CD14-positive monocyte (primary cell): ENCODE results near the gene TBC1D22A. TPM values are rescaled to one million over a fixed set of nuclear protein-coding genes. Genes with fewer than 3 reads are reported as not detected.
A peak's percentile ranks its signal among the peaks of the same experiment; 100 is the strongest.

Experiments used
- DNase-seq, 3 donors: peaks; one replicate each; pipeline ENCODE4 v3.0.0-alpha.2; 2011 to 2022
- H2AFZ ChIP-seq: 2 replicates; pipeline ENCODE4 v1.6.0; 2012; ENCODE audit warnings: mild to moderate bottlenecking, low read depth, low read length, inconsistent platforms; ENCODE audit not compliant: insufficient read depth, poor library complexity, severe bottlenecking
- H3K27ac ChIP-seq, 2 donors: 1 replicate in 1 of 2; 2 replicates in 1 of 2; pipeline ENCODE4 v1.5.1; 2012 to 2013; ENCODE audit warnings: low read length in 2 of 2, control low read depth in 1 of 2, inconsistent platforms in 1 of 2, low read depth in 1 of 2, mild to moderate bottlenecking in 1 of 2
- H3K27me3 ChIP-seq, 2 donors: one replicate each; pipeline versions ENCODE4 v1.6.0 to v1.6.1; 2011 to 2013; ENCODE audit warnings: low read length in 2 of 2; ENCODE audit not compliant: control insufficient read depth in 2 of 2, insufficient read depth in 2 of 2
- H3K36me3 ChIP-seq, 2 donors: replicated peaks in 1 of 2; 1 replicate in 1 of 2; 2 replicates in 1 of 2; pipeline versions ENCODE4 v1.5.1 to v1.6.1; 2012 to 2013; ENCODE audit warnings: low read length in 2 of 2, control low read depth in 1 of 2, inconsistent platforms in 1 of 2, mild to moderate bottlenecking in 1 of 2; ENCODE audit not compliant: insufficient read depth in 2 of 2, control insufficient read depth in 1 of 2
- H3K4me1 ChIP-seq, 2 donors: 1 replicate in 1 of 2; 2 replicates in 1 of 2; pipeline versions ENCODE4 v1.5.1 to v1.6.1; 2012 to 2013; ENCODE audit warnings: low read length in 2 of 2, control low read depth in 1 of 2, inconsistent platforms in 1 of 2, mild to moderate bottlenecking in 1 of 2, moderate library complexity in 1 of 2; ENCODE audit not compliant: insufficient read depth in 2 of 2, control insufficient read depth in 1 of 2
- H3K4me2 ChIP-seq: replicated peaks from 2 replicates; pipeline ENCODE3; 2012; ENCODE audit warnings: low read length, moderate library complexity, mild to moderate bottlenecking; ENCODE audit not compliant: poor library complexity, severe bottlenecking; ENCODE audit errors: extremely low read depth
- H3K4me3 ChIP-seq, 3 experiments: fragments of 200-600 bp in 1 of 3; sonication (generic) in 1 of 3; replicated peaks in 1 of 3; 1 replicate in 2 of 3; 2 replicates in 1 of 3; pipeline ENCODE4 v1.5.1; 2011 to 2013; ENCODE audit warnings: low read length in 3 of 3, mild to moderate bottlenecking in 3 of 3, control low read depth in 2 of 3, low read depth in 2 of 3, inconsistent platforms in 1 of 3, moderate library complexity in 1 of 3
- H3K79me2 ChIP-seq: 2 replicates; pipeline ENCODE4 v1.6.0; 2012; ENCODE audit warnings: mild to moderate bottlenecking, control low read depth, inconsistent platforms, low read length, moderate library complexity; ENCODE audit not compliant: insufficient read depth
- H3K9ac ChIP-seq: 2 replicates; pipeline ENCODE4 v1.6.0; 2017; ENCODE audit warnings: low read length, mild to moderate bottlenecking; ENCODE audit not compliant: insufficient read depth, poor library complexity, severe bottlenecking
- H3K9me3 ChIP-seq, 2 donors: replicated peaks in 1 of 2; 1 replicate in 1 of 2; 2 replicates in 1 of 2; pipeline versions ENCODE4 v1.5.1 to v1.6.1; 2012 to 2013; ENCODE audit warnings: low read length in 2 of 2, control low read depth in 1 of 2; ENCODE audit not compliant: control insufficient read depth in 1 of 2, insufficient read depth in 1 of 2
- H4K20me1 ChIP-seq: 2 replicates; pipeline ENCODE4 v1.6.0; 2012; ENCODE audit warnings: mild to moderate bottlenecking, low read length, control low read depth, moderate library complexity; ENCODE audit not compliant: insufficient read depth
- H3K27ac Mint-ChIP-seq, 7 donors: one replicate each; pipeline ENCODE4 v1.8.0; 2020; ENCODE audit warnings: mild to moderate bottlenecking in 7 of 7, mixed read lengths in 7 of 7, moderate library complexity in 6 of 7, inconsistent platforms in 2 of 7
- H3K27me3 Mint-ChIP-seq, 3 donors: one replicate each; pipeline ENCODE4 v1.8.0; 2021 to 2022; ENCODE audit warnings: low read depth in 3 of 3, mild to moderate bottlenecking in 3 of 3, mixed read lengths in 3 of 3, moderate library complexity in 3 of 3, inconsistent platforms in 1 of 3
- H3K36me3 Mint-ChIP-seq, 2 donors: one replicate each; pipeline ENCODE4 v1.8.0; 2020; ENCODE audit warnings: mixed read lengths in 2 of 2, inconsistent platforms in 1 of 2, mild to moderate bottlenecking in 1 of 2
- H3K4me1 Mint-ChIP-seq: one replicate; pipeline ENCODE4 v1.8.0; 2020; ENCODE audit warnings: mild to moderate bottlenecking, mixed read lengths
- H3K4me3 Mint-ChIP-seq, 2 donors: one replicate each; pipeline ENCODE4 v1.8.0; 2020; ENCODE audit warnings: mild to moderate bottlenecking in 2 of 2, mixed read lengths in 2 of 2, moderate library complexity in 1 of 2
- H3K9me3 Mint-ChIP-seq, 7 donors: one replicate each; pipeline ENCODE4 v1.8.0; 2020 to 2022; ENCODE audit warnings: mixed read lengths in 7 of 7, mild to moderate bottlenecking in 6 of 7, moderate library complexity in 6 of 7, inconsistent platforms in 2 of 7
- CTCF ChIP-seq: fragments of 200-600 bp; IDR thresholded peaks from one replicate; pipeline ENCODE4 v1.8.0; 2022; ENCODE audit warnings: antibody characterized with exemption, mild to moderate bottlenecking
- WGBS: methylation state at CpG from one replicate; pipeline ENCODE4 v1.1.5; 2013; ENCODE audit warnings: missing lambda C conversion rate; ENCODE audit not compliant: insufficient coverage; 5-methylcytosine and 5-hydroxymethylcytosine counted together
- intact Hi-C, 2 donors: fragments of 100-400 bp; cut with micrococcal nuclease; formaldehyde crosslinking; loops; one replicate each; pipeline versions ENCODE4 v1.15.0 to v1.15.1; 2023
- polyA plus RNA-seq, 3 donors: library from polyadenylated mRNA; depleted of rRNA in 1 of 3; unstranded in 2 of 3; stranded (reverse) in 1 of 3; fragments of 300-500 nt in 2 of 3; fragments of >200 nt in 1 of 3; fragmentation: Illumina TruSeq in 2 of 3; gene quantifications; 1 replicate in 2 of 3; 2 replicates in 1 of 3; pipeline ENCODE4 v1.2.3, GENCODE V29; 2012 to 2021

Gene TBC1D22A
- polyA plus RNA-seq, 3 donors, result 25.9 to 36.2 (median 29.5) TPM

GRCh38 chr22:46867106-46867505 lies 104.7 kb downstream of the TBC1D22A start:
- H2AFZ ChIP-seq, result no peak overlapping the region
- H3K27ac ChIP-seq, result no peak overlapping the region
- H3K4me3 ChIP-seq, result no peak overlapping the region
- H3K79me2 ChIP-seq, result peaks cover 15% of the 10 kb centered on the region
- Mint-ChIP-seq H3K27me3 (peaks cover 0 to 4% (median 0%) of the 10 kb centered on the region in 3 donors), H3K4me3 (no peak overlapping the region), H3K36me3 (peaks cover 34 to 62% of the 10 kb centered on the region in 2 donors), H3K27ac (no peak overlapping the region), H3K4me1 (peaks cover 28% of the 10 kb centered on the region), H3K9me3 (peaks cover 6 to 24% (median 14%) of the 10 kb centered on the region in 7 donors)
- no peak overlapping the region for H3K4me2 ChIP-seq
- H3K9me3 ChIP-seq, result peaks cover 5 to 13% of the 10 kb centered on the region in 2 donors
- peaks cover 14 to 23% of the 10 kb centered on the region in 2 donors for H3K4me1 ChIP-seq
- H3K36me3 ChIP-seq, result peaks cover 5 to 54% of the 10 kb centered on the region in 2 donors
- H4K20me1 ChIP-seq, result peaks cover 81% of the 10 kb centered on the region
- H3K9ac ChIP-seq, result no peak overlapping the region
- H3K27me3 ChIP-seq, result no peaks in the 10 kb centered on the region
- intact Hi-C loops, result no loop called here
- 100% methylated on average over 3 of the region's 4 CpGs for WGBS
- TF ChIP-seq CTCF, result no peak
- DNase-seq, result no peak

- Mint-ChIP-seq H3K27me3 (peaks cover 0 to 2% (median 2%) of the 10 kb centered on the region in 3 donors), H3K27ac (peak overlapping the region in 2 of 7 donors; percentile 20 to 26), H3K9me3 (peaks cover 6 to 27% (median 14%) of the 10 kb centered on the region in 7 donors), H3K4me1 (peaks cover 9% of the 10 kb centered on the region), H3K36me3 (peaks cover 36 to 61% of the 10 kb centered on the region in 2 donors), H3K4me3 (no peak overlapping the region)
- Histone ChIP-seq H3K4me3 (no peak overlapping the region), H4K20me1 (peaks cover 80% of the 10 kb centered on the region), H3K4me1 (peaks cover under 1 to 4% of the 10 kb centered on the region in 2 donors), H3K4me2 (no peak overlapping the region), H3K27me3 (no peaks in the 10 kb centered on the region), H3K9ac (no peak overlapping the region), H3K36me3 (peaks cover 5 to 54% of the 10 kb centered on the region in 2 donors), H3K9me3 (peaks cover 5 to 13% of the 10 kb centered on the region in 2 donors), H3K79me2 (peaks cover 11% of the 10 kb centered on the region), H3K27ac (no peak overlapping the region), H2AFZ (no peak overlapping the region)
- WGBS, result 100% methylated on average over 4 of the region's 5 CpGs
- no peak for TF ChIP-seq CTCF
- intact Hi-C loops, result no loop called here
- no peak for DNase-seq
Observed at GRCh38 chr22:46869329-46869728, 106.9 kb downstream of the TBC1D22A start.
